ENCODE results near the gene TAS2R41.

DNA sequence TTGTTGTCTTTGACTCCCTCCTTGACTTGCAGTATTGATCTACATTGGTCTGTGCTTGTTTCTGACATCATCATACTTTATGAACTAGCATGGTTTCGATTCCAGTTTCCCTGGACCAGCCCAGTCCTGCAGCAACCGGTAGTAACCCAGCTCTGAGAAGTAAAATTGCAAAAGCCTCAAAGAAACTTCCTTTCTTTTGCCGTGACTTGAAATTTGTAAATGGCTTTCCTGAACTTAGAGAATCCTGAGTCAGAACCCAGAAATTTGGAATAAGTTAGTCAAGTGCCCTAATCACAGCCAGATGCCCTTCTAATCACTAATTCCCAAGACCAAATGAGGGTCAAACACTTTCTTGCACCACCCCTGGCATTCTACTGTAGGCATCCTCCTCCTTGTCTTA, 19.4 kb upstream of the TAS2R41 start:
- TF ChIP-seq ZBTB20 (tag by site-specific recombination; IDR thresholded peaks at IDR 0.05) = no peak
- no peak for TF ChIP-seq KLF16 (tag by site-specific recombination; IDR thresholded peaks at IDR 0.05)
- TF ChIP-seq, protein P1, sequence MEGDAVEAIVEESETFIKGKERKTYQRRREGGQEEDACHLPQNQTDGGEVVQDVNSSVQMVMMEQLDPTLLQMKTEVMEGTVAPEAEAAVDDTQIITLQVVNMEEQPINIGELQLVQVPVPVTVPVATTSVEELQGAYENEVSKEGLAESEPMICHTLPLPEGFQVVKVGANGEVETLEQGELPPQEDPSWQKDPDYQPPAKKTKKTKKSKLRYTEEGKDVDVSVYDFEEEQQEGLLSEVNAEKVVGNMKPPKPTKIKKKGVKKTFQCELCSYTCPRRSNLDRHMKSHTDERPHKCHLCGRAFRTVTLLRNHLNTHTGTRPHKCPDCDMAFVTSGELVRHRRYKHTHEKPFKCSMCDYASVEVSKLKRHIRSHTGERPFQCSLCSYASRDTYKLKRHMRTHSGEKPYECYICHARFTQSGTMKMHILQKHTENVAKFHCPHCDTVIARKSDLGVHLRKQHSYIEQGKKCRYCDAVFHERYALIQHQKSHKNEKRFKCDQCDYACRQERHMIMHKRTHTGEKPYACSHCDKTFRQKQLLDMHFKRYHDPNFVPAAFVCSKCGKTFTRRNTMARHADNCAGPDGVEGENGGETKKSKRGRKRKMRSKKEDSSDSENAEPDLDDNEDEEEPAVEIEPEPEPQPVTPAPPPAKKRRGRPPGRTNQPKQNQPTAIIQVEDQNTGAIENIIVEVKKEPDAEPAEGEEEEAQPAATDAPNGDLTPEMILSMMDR (tag by site-specific recombination; IDR thresholded peaks at IDR 0.05) = no peak
- TF ChIP-seq REST (tag by site-specific recombination; IDR thresholded peaks at IDR 0.05) = no peak
